Ishikawa (cell line): ENCODE results near the gene CHI3L2.

ENCODE experiments used
- CEBPB ChIP-seq: IDR thresholded peaks from 2 replicates; pipeline ENCODE4 v1.6.1; 2012
- CREB1 ChIP-seq: IDR thresholded peaks from 2 replicates; pipeline ENCODE4 v1.6.1; 2012; ENCODE audit warnings: low read depth
- EGR1 ChIP-seq: IDR thresholded peaks from 2 replicates; pipeline ENCODE4 v1.6.1; 2012
- EP300 ChIP-seq: IDR thresholded peaks from 2 replicates; pipeline ENCODE4 v1.6.1; 2012; ENCODE audit warnings: borderline replicate concordance
- FOXM1 ChIP-seq: IDR thresholded peaks from 2 replicates; pipeline ENCODE4 v1.6.1; 2012; ENCODE audit warnings: low read depth, borderline replicate concordance
- NFIC ChIP-seq: IDR thresholded peaks from 2 replicates; pipeline ENCODE4 v1.6.1; 2012
- RAD21 ChIP-seq: IDR thresholded peaks from 2 replicates; pipeline ENCODE4 v1.6.1; 2012; ENCODE audit warnings: low read depth
- TAF1 ChIP-seq: IDR thresholded peaks from 2 replicates; pipeline ENCODE4 v1.6.1; 2012; ENCODE audit warnings: low read depth, mild to moderate bottlenecking
- TCF12 ChIP-seq: IDR thresholded peaks from 2 replicates; pipeline ENCODE4 v1.6.1; 2012; ENCODE audit warnings: low read depth
- TEAD4 ChIP-seq: IDR thresholded peaks from 2 replicates; pipeline ENCODE4 v1.6.1; 2012
- YY1 ChIP-seq: IDR thresholded peaks from 2 replicates; pipeline ENCODE4 v1.6.1; 2012; ENCODE audit warnings: low read depth
- ZBTB7A ChIP-seq: IDR thresholded peaks from 2 replicates; pipeline ENCODE4 v1.6.1; 2012; ENCODE audit warnings: low read depth
- TF ChIP-seq, protein P1 (sequence below): IDR thresholded peaks from 2 replicates; pipeline ENCODE4 v1.6.1; 2012
- TF ChIP-seq, protein P2 (sequence below): IDR thresholded peaks from 2 replicates; pipeline ENCODE4 v1.6.1; 2012; ENCODE audit warnings: low read depth, mild to moderate bottlenecking
- TF ChIP-seq, protein P3 (sequence below): IDR thresholded peaks from 2 replicates; pipeline ENCODE4 v1.6.1; 2012

CHI3L2 gene

DNA sequence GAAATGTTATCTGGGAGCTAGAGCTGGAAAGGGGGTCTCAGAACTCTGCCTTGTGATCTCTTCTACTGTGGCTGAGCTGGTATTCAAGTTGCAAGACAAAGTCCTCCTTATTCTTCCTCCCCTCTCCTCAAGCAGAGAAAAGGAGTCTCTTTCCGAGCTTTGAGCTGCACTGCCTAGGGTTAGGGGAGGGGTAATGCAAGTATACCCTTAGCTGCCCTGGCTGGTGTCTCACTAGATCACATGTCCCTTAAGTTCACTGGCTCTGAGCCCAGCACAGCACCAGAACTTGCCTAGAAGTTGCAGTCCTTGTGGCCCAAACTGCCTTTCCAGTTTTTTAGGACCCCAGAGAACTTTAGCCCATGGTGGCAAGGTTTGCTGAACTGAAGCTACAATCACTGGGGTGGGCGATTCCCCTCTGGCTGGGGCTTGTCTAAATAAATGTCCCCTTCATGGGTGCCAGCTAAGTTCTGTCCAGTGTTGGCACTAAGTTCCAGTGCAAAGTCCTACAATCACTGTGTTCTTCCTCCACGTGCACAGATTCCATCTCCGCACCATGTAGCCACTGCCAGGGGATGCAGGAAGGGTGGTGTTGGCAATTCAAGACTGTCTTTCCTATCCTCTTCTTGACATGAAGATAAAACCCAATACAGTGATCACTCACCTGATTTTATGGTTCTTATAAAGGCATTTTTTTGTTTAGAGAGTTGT lies 40.4 kb downstream of the CHI3L2 start:
- TF ChIP-seq TCF12 (no peak), CEBPB (no peak), NFIC (no peak), TEAD4 (no peak), YY1 (no peak), TAF1 (no peak), ZBTB7A (no peak), EGR1 (no peak), RAD21 (no peak), CREB1 (no peak), FOXM1 (no peak), EP300 (no peak)
- TF ChIP-seq, protein P1, sequence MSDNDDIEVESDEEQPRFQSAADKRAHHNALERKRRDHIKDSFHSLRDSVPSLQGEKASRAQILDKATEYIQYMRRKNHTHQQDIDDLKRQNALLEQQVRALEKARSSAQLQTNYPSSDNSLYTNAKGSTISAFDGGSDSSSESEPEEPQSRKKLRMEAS: no peak
- TF ChIP-seq, protein P2, sequence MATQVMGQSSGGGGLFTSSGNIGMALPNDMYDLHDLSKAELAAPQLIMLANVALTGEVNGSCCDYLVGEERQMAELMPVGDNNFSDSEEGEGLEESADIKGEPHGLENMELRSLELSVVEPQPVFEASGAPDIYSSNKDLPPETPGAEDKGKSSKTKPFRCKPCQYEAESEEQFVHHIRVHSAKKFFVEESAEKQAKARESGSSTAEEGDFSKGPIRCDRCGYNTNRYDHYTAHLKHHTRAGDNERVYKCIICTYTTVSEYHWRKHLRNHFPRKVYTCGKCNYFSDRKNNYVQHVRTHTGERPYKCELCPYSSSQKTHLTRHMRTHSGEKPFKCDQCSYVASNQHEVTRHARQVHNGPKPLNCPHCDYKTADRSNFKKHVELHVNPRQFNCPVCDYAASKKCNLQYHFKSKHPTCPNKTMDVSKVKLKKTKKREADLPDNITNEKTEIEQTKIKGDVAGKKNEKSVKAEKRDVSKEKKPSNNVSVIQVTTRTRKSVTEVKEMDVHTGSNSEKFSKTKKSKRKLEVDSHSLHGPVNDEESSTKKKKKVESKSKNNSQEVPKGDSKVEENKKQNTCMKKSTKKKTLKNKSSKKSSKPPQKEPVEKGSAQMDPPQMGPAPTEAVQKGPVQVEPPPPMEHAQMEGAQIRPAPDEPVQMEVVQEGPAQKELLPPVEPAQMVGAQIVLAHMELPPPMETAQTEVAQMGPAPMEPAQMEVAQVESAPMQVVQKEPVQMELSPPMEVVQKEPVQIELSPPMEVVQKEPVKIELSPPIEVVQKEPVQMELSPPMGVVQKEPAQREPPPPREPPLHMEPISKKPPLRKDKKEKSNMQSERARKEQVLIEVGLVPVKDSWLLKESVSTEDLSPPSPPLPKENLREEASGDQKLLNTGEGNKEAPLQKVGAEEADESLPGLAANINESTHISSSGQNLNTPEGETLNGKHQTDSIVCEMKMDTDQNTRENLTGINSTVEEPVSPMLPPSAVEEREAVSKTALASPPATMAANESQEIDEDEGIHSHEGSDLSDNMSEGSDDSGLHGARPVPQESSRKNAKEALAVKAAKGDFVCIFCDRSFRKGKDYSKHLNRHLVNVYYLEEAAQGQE: no peak
- TF ChIP-seq, protein P3, sequence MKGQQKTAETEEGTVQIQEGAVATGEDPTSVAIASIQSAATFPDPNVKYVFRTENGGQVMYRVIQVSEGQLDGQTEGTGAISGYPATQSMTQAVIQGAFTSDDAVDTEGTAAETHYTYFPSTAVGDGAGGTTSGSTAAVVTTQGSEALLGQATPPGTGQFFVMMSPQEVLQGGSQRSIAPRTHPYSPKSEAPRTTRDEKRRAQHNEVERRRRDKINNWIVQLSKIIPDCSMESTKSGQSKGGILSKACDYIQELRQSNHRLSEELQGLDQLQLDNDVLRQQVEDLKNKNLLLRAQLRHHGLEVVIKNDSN: no peak

DNA sequence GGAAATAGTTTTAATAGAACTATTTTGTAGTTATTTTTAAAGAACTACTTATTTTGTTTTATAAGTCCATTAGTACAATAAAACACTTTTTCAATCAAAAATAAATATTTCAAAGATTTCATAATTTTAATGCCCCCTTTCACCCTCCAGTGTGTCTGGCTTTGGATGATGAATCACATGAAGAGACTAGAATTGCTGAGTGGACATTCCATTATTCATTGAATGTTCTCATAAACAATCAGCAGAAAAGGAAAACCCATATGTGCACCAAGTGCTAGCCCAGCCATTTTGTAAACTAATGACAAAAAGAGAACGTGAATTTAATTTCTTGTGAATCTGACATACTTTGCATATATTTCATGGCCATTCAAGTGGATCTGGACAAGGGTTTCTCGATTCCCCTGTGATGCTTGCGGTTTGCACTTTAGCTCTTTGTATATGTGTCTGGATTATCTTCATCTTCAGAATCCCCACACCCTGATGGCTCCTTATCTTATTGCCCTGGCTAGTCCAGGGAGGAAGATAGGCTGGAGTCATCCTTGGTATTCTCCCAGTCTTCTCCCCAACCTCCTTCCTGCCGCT lies 42.4 kb downstream of the CHI3L2 start:
- no peak for TF ChIP-seq EP300
- TF ChIP-seq CREB1: no peak

DNA sequence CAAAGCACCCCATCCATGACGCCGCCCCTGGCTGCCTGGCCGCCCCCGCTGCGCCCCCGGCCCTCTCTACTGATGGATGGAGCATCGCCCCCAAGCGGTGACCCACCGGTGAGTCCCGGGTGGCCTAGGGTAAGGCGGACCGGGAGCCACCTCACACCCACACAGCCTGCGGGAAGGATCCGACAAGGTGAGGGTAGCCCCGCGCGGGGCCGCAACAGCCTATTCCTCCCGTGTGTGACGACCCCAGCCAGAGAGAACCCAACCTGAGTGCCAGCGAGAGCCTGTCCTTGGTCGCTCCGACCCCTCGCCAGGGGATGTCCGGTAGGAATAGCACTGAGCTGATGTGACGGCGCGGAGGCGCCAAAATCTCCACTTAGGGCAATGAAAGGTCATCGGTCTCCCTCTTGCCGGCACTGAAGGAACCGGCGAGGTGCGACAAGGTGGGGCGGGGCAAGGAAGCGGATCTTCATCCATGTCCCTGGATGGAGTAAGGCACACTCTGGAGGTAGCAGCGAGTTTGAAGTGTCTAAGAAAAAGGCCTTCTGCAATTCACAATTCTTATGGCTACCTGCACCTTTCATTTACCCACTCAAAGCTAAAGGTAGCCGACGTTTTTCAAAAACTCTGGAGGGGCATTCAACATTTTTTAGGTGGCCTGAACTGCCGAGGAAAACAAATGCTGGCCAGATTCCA lies 43.4 kb downstream of the CHI3L2 start:
- TF ChIP-seq FOXM1 (no peak), CEBPB (no peak), RAD21 (no peak), YY1 (no peak), NFIC (no peak), ZBTB7A (no peak), CREB1 (no peak), EP300 (no peak), TAF1 (no peak), TEAD4 (no peak)
- TF ChIP-seq, protein P3: no peak
- TF ChIP-seq, protein P2: no peak

DNA sequence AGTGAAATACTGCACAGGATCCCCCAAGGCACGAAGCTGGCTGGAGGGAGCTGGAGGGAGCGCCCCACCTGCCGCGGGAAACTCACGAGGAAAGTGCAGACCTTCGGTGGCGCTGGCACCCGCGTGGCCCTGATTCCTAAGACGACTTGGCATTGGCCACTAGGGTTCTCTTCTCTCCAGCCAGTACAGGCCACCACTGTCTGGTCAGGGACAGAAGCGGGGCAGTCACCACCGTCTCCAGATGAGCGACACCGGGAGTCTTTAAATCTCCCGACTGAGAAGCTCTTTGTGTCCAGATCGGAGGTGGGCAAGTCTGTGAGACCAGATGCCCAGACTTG lies 43.9 kb downstream of the CHI3L2 start:
- TF ChIP-seq, protein P2: no peak
- TF ChIP-seq EGR1: no peak
- TF ChIP-seq, protein P1: no peak
- TF ChIP-seq CEBPB: no peak
- no peak for TF ChIP-seq RAD21
- no peak for TF ChIP-seq CREB1
- no peak for TF ChIP-seq ZBTB7A
- TF ChIP-seq NFIC: no peak
- no peak for TF ChIP-seq FOXM1
- TF ChIP-seq YY1: no peak
- TF ChIP-seq TCF12: no peak
- TF ChIP-seq TEAD4: no peak
- no peak for TF ChIP-seq TAF1
- no peak for TF ChIP-seq EP300
- TF ChIP-seq, protein P3: no peak
